Gastrocnemius medialis (tissue), 4 donors: ENCODE data around the gene ARID1B. TPM values are rescaled to one million over a fixed set of nuclear protein-coding genes. Genes with fewer than 3 reads are reported as not detected.
A peak's percentile ranks its signal among the peaks of the same experiment; 100 is the strongest.

Source experiments
- ATAC-seq, 2 donors: fragments of 150-250 bp; one replicate each; pipeline ENCODE4 v1.9.1; 2016
- DNase-seq, 2 donors: peaks; one replicate each; pipeline ENCODE4 v3.0.0-alpha.2; 2019
- H3K27ac ChIP-seq, 4 donors: fragments of 200-600 bp; sonication (generic); 1 replicate in 1 of 4; 2 replicates in 3 of 4; pipeline ENCODE4 v1.5.1; 2016 to 2018; ENCODE audit warnings: mild to moderate bottlenecking in 2 of 4, moderate library complexity in 1 of 4
- H3K27me3 ChIP-seq, 3 donors: fragments of 200-600 bp; sonication (generic) in 2 of 3; 1 replicate in 1 of 3; 2 replicates in 2 of 3; pipeline versions ENCODE4 v1.5.1 to v1.6.0; 2016 to 2019; ENCODE audit warnings: mild to moderate bottlenecking in 1 of 3, moderate library complexity in 1 of 3
- H3K36me3 ChIP-seq, 2 donors: fragments of 200-600 bp; sonication (generic) in 1 of 2; one replicate each; pipeline ENCODE4 v1.5.1; 2017 to 2018
- H3K4me1 ChIP-seq, 2 donors: fragments of 200-600 bp; sonication (generic) in 1 of 2; one replicate each; pipeline ENCODE4 v1.5.1; 2016 to 2017; ENCODE audit warnings: mild to moderate bottlenecking in 2 of 2
- H3K4me3 ChIP-seq, 4 donors: fragments of 200-600 bp; sonication (generic) in 3 of 4; 1 replicate in 1 of 4; 2 replicates in 3 of 4; pipeline ENCODE4 v1.5.1; 2016 to 2019; ENCODE audit warnings: mild to moderate bottlenecking in 2 of 4
- H3K9me3 ChIP-seq, 3 donors: fragments of 200-600 bp; sonication (generic) in 2 of 3; 1 replicate in 1 of 3; 2 replicates in 2 of 3; pipeline ENCODE4 v1.5.1; 2016 to 2019
- POLR2A ChIP-seq, 2 donors: fragments of 450-650 bp; IDR thresholded peaks; one replicate each; pipeline ENCODE4 v1.6.1; 2017; ENCODE audit warnings: antibody characterized with exemption in 2 of 2, mild to moderate bottlenecking in 2 of 2, moderate library complexity in 2 of 2
- in situ Hi-C, 4 donors: fragments of 200-750 bp; cut with MboI; loops; one replicate each; pipeline versions ENCODE4 v1.15.0 to v1.8.0; 2017; ENCODE audit warnings: low sequenced_read_pairs in 4 of 4
- intact Hi-C: fragments of 100-400 bp; cut with DNase I; formaldehyde crosslinking; loops from one replicate; pipeline ENCODE4 v1.15.1; 2023; ENCODE audit warnings: low total_unique reads
- total RNA-seq, 4 donors: library from RNA; depleted of rRNA; stranded (reverse); fragments of >200 nt; gene quantifications; one replicate each; pipeline versions ENCODE4 v1.1.0 to v1.2.3, GENCODE V29; 2016
- TF ChIP-seq, protein P1 (sequence below), 5 experiments: fragments of 450-650 bp in 3 of 5; fragments of 200-600 bp in 2 of 5; sonication (generic) in 2 of 5; IDR thresholded peaks in 4 of 5; conservative IDR thresholded peaks in 1 of 5; 1 replicate in 4 of 5; 2 replicates in 1 of 5; pipeline ENCODE4 v1.5.1; 2016 to 2019; ENCODE audit warnings: antibody characterized with exemption in 5 of 5, mild to moderate bottlenecking in 3 of 5, moderate library complexity in 3 of 5

ARID1B gene
- total RNA-seq, 4 donors from 2014 or later: 54.9 to 75.3 (median 62.0) TPM

- peaks cover 70 to 78% of the 10 kb centered on the region in 2 donors for H3K4me1 ChIP-seq
- ATAC-seq: no peak
Observed at GRCh38 chr6:156879591-156879990, 102.4 kb downstream of the ARID1B start.

GRCh38 chr6:156880913-156881312 is 103.7 kb downstream of the ARID1B start:
- intact Hi-C loops: loop anchor here (5.0 kb wide), 1 partner anchor 94 kb away; no protein-coding TSS in a partner anchor
- TF ChIP-seq, protein P1, sequence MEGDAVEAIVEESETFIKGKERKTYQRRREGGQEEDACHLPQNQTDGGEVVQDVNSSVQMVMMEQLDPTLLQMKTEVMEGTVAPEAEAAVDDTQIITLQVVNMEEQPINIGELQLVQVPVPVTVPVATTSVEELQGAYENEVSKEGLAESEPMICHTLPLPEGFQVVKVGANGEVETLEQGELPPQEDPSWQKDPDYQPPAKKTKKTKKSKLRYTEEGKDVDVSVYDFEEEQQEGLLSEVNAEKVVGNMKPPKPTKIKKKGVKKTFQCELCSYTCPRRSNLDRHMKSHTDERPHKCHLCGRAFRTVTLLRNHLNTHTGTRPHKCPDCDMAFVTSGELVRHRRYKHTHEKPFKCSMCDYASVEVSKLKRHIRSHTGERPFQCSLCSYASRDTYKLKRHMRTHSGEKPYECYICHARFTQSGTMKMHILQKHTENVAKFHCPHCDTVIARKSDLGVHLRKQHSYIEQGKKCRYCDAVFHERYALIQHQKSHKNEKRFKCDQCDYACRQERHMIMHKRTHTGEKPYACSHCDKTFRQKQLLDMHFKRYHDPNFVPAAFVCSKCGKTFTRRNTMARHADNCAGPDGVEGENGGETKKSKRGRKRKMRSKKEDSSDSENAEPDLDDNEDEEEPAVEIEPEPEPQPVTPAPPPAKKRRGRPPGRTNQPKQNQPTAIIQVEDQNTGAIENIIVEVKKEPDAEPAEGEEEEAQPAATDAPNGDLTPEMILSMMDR (IDR thresholded peaks at IDR 0.05 in 4 of 5, conservative IDR thresholded peaks at IDR 0.05 in 1 of 5): no peak
- TF ChIP-seq POLR2A (IDR thresholded peaks at IDR 0.05): no peak
- Histone ChIP-seq H3K36me3 (no peaks in the 10 kb centered on the region), H3K27me3 (no peaks in the 10 kb centered on the region), H3K27ac (peak overlapping the region; percentile 47 to 71 (median 56)), H3K4me1 (peaks cover 69 to 76% of the 10 kb centered on the region in 2 donors), H3K4me3 (no peak overlapping the region), H3K9me3 (no peaks in the 10 kb centered on the region)
- in situ Hi-C loops: no loop called here
- DNase-seq (peak in 1 of 2 donors; percentile 69), ATAC-seq (peak; percentile 42 to 67)

More at GRCh38 chr6:156879591-156879990, 102.4 kb downstream of the ARID1B start:
- Histone ChIP-seq H3K9me3 (no peaks in the 10 kb centered on the region), H3K4me3 (no peak overlapping the region), H3K27ac (peak overlapping the region in 2 of 4 donors; percentile 7 to 71), H3K27me3 (no peaks in the 10 kb centered on the region), H3K36me3 (no peaks in the 10 kb centered on the region)
- intact Hi-C loops (no loop called here), in situ Hi-C loops (no loop called here)
- TF ChIP-seq, protein P1 (IDR thresholded peaks at IDR 0.05 in 4 of 5, conservative IDR thresholded peaks at IDR 0.05 in 1 of 5): no peak
- TF ChIP-seq POLR2A (IDR thresholded peaks at IDR 0.05): no peak
- DNase-seq: no peak

DNA sequence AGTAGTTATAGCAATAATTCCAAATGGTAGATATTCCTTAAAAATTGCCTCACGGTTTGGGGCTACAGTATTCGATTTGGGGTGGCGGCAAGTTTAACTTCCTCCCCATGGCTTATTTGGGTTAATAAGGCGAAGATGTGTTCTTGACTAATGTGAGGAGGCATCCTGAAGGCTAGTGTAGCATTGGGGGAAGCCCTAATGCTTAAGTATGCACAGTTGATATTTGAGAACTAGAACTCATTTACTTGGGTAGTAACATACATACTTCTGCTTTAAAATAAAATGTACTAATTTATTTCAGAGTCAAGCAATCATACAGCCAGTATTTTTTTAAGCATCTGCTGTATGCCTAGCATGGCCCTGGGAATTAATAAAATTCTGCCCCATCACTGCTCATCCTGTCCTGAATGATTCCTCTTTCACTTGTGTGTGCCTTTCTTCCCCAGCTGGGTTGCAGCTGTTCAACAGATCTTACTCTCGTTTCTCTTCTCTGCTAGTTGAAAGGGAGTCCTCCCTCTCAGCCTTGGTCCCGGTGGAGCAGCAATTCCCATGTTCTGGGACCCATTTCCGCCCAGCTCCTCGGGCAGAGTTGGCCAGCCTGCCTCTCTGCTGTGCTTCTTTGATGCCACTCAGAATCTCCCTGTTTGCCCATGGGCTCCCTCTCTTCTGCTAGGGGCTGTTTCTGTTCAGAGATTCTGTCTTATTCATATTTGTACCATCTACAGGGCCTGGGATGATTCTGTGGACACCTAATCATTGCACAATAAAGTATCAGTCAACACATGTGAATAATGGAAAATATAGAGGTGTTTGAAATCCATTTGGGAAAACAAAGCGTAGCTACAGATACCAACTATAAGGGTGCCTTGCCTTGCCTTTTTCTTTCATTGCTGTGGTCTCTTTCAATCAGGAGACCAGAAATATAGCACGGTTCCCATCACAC is 104.8 kb downstream of the ARID1B start:
- intact Hi-C loops: loop anchor here (5.0 kb wide), 1 partner anchor 95 kb away; no protein-coding TSS in a partner anchor
- Histone ChIP-seq H3K36me3 (no peaks in the 10 kb centered on the region), H3K4me3 (no peak overlapping the region), H3K27ac (peak overlapping the region in 2 of 4 donors; percentile 30 to 71), H3K27me3 (no peaks in the 10 kb centered on the region), H3K9me3 (no peaks in the 10 kb centered on the region), H3K4me1 (peaks cover 67 to 78% of the 10 kb centered on the region in 2 donors)
- in situ Hi-C loops: no loop called here
- ATAC-seq: no peak
- DNase-seq: no peak
- TF ChIP-seq POLR2A (IDR thresholded peaks at IDR 0.05): no peak
- TF ChIP-seq, protein P1 (IDR thresholded peaks at IDR 0.05 in 4 of 5, conservative IDR thresholded peaks at IDR 0.05 in 1 of 5): no peak

- H3K27ac ChIP-seq: peak overlapping the region in 3 of 4 donors; percentile 4 to 40 (median 5)
- no peak overlapping the region for H3K4me3 ChIP-seq
- H3K4me1 ChIP-seq: peaks cover 67 to 82% of the 10 kb centered on the region in 2 donors
- H3K27me3 ChIP-seq: no peaks in the 10 kb centered on the region
- in situ Hi-C loops (no loop called here), intact Hi-C loops (loop anchor here (5.0 kb wide), 1 partner anchor 96 kb away; no protein-coding TSS in a partner anchor)
- no peaks in the 10 kb centered on the region for H3K36me3 ChIP-seq
- no peak for ATAC-seq
- no peak for DNase-seq
- H3K9me3 ChIP-seq: no peaks in the 10 kb centered on the region
- TF ChIP-seq, protein P1 (IDR thresholded peaks at IDR 0.05 in 4 of 5, conservative IDR thresholded peaks at IDR 0.05 in 1 of 5): no peak
- no peak for TF ChIP-seq POLR2A (IDR thresholded peaks at IDR 0.05)
Observed at GRCh38 chr6:156883497-156884252, 106.5 kb downstream of the ARID1B start.
